ENCODE data around the gene GPN2. TPM values are rescaled to one million over a fixed set of nuclear protein-coding genes. Genes with fewer than 3 reads are reported as not detected.
A peak's percentile ranks its signal among the peaks of the same experiment; 100 is the strongest.

GPN2 gene
- polyA plus RNA-seq, 1 donor (not counting 4 experiments of a cell fraction or from before 2014, with no cell fraction given), result 31.9 TPM

DNA sequence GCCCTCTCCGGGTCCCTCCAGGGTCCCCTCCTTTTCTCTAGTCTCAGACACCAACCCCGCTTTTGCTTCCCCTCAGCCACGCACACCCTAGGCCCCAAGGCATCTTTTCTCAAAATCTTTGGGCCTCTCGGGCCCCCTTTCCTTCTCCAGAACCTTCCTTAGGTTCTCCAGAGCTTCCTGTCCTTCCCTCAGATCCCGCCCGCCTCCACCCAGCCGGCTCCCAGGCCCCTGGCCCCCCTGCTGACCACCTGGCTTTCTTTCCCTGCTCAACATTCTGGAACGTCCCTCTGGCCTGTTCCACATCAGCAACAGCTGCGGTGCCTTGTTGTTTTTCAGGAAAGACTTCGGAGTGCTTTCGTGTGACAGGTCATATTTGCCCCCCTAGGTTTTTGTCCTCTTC, 62.4 kb downstream of the GPN2 start:
- Histone ChIP-seq H3K36me3 (ENCODE audit: control insufficient read depth in 2 of 2, extremely low read depth in 1 of 2, insufficient read depth in 2 of 2, low read length in 2 of 2) (peaks cover 4 to 21% of the 10 kb centered on the region in 2 experiments), H3K4me3 (ENCODE audit: control insufficient read depth in 2 of 3, extremely low read depth in 1 of 3, insufficient read depth in 2 of 3, low read depth in 1 of 3, low read length in 3 of 3) (peak overlapping the region; percentile 53 to 71 (median 64)), H3K4me2 (ENCODE audit: control insufficient read depth, extremely low read depth, insufficient read depth, low read depth, low read length) (peak overlapping the region; percentile 84), H3K9me1 (ENCODE audit: control insufficient read depth, extremely low read depth, insufficient read depth, low read length) (peaks cover 4% of the 10 kb centered on the region), H3K27ac (ENCODE audit: control insufficient read depth, insufficient read depth, low read length) (no peak overlapping the region), H2AFZ (ENCODE audit: control insufficient read depth, low read length) (no peak overlapping the region), H3K4me1 (ENCODE audit: control insufficient read depth, extremely low read depth, insufficient read depth, low read length) (peaks cover 30% of the 10 kb centered on the region), H3K27me3 (ENCODE audit: control insufficient read depth, extremely low read depth, insufficient read depth, low read length) (no peaks in the 10 kb centered on the region), H4K20me1 (ENCODE audit: control insufficient read depth, extremely low read depth, insufficient read depth, low read length) (no peaks in the 10 kb centered on the region), H3K9ac (ENCODE audit: control insufficient read depth, extremely low read depth, insufficient read depth, low read length) (peak overlapping the region; percentile 41), H3K9me3 (ENCODE audit: control insufficient read depth, low read depth, low read length) (no peaks in the 10 kb centered on the region), H3K79me2 (ENCODE audit: control insufficient read depth, insufficient read depth, low read length) (peaks cover 43% of the 10 kb centered on the region)
- dilution Hi-C loops (cut with MboI; ENCODE audit: extremely low pct_ligation_motif_present, low sequenced_read_pairs), result no loop called here
- no peak for TF ChIP-seq EZH2 (IDR thresholded peaks at IDR 0.05; ENCODE audit: low read length)
- TF ChIP-seq, protein P1, sequence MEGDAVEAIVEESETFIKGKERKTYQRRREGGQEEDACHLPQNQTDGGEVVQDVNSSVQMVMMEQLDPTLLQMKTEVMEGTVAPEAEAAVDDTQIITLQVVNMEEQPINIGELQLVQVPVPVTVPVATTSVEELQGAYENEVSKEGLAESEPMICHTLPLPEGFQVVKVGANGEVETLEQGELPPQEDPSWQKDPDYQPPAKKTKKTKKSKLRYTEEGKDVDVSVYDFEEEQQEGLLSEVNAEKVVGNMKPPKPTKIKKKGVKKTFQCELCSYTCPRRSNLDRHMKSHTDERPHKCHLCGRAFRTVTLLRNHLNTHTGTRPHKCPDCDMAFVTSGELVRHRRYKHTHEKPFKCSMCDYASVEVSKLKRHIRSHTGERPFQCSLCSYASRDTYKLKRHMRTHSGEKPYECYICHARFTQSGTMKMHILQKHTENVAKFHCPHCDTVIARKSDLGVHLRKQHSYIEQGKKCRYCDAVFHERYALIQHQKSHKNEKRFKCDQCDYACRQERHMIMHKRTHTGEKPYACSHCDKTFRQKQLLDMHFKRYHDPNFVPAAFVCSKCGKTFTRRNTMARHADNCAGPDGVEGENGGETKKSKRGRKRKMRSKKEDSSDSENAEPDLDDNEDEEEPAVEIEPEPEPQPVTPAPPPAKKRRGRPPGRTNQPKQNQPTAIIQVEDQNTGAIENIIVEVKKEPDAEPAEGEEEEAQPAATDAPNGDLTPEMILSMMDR (optimal IDR thresholded peaks at IDR 0.05 in 1 of 3, IDR thresholded peaks at IDR 0.05 in 1 of 3, conservative IDR thresholded peaks at IDR 0.05 in 1 of 3; ENCODE audit: extremely low read depth in 1 of 3, insufficient read depth in 2 of 3, low read length in 3 of 3), result no peak
- DNase-seq (ENCODE audit: low read depth, low spot score), result no peak
- FAIRE-seq, result no peak

DNA sequence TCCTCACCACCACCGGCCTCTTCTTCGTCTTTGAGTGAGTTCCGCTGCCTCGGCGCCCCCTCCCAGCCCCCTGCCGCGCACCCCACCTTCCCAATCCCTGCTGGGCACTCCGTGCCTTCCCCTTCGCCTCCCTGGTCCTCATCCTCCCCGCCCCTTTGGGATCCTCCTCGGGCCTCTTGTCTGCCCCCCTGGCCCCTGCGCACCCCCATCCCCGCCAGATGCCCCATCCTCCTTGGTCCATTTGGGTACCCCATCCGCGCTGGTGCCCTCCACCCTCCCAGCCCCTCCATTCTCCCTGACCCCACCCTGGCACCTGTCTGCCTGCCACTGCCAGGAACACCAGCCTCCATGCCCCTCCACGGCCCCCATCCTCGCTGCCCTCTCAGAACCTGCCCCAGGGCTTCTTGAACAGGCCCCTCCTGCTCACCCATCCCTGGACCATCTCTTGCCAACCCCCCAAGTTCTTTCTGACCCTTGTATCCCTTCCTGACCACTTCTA, 62.9 kb downstream of the GPN2 start:
- no peak for FAIRE-seq
- Histone ChIP-seq H3K4me1 (ENCODE audit: control insufficient read depth, extremely low read depth, insufficient read depth, low read length) (peaks cover 30% of the 10 kb centered on the region), H3K79me2 (ENCODE audit: control insufficient read depth, insufficient read depth, low read length) (peaks cover 43% of the 10 kb centered on the region), H4K20me1 (ENCODE audit: control insufficient read depth, extremely low read depth, insufficient read depth, low read length) (no peaks in the 10 kb centered on the region), H2AFZ (ENCODE audit: control insufficient read depth, low read length) (peak overlapping the region; percentile 3), H3K4me3 (ENCODE audit: control insufficient read depth in 2 of 3, extremely low read depth in 1 of 3, insufficient read depth in 2 of 3, low read depth in 1 of 3, low read length in 3 of 3) (peak overlapping the region; percentile 53 to 71 (median 64)), H3K27ac (ENCODE audit: control insufficient read depth, insufficient read depth, low read length) (no peak overlapping the region), H3K9ac (ENCODE audit: control insufficient read depth, extremely low read depth, insufficient read depth, low read length) (peak overlapping the region; percentile 41), H3K27me3 (ENCODE audit: control insufficient read depth, extremely low read depth, insufficient read depth, low read length) (no peaks in the 10 kb centered on the region), H3K9me1 (ENCODE audit: control insufficient read depth, extremely low read depth, insufficient read depth, low read length) (peaks cover 4% of the 10 kb centered on the region), H3K4me2 (ENCODE audit: control insufficient read depth, extremely low read depth, insufficient read depth, low read depth, low read length) (peak overlapping the region; percentile 84), H3K36me3 (ENCODE audit: control insufficient read depth in 2 of 2, extremely low read depth in 1 of 2, insufficient read depth in 2 of 2, low read length in 2 of 2) (peaks cover 3 to 21% of the 10 kb centered on the region in 2 experiments), H3K9me3 (ENCODE audit: control insufficient read depth, low read depth, low read length) (no peaks in the 10 kb centered on the region)
- TF ChIP-seq, protein P1 (optimal IDR thresholded peaks at IDR 0.05 in 1 of 3, IDR thresholded peaks at IDR 0.05 in 1 of 3, conservative IDR thresholded peaks at IDR 0.05 in 1 of 3; ENCODE audit: extremely low read depth in 1 of 3, insufficient read depth in 2 of 3, low read length in 3 of 3), result no peak
- no peak for TF ChIP-seq EZH2 (IDR thresholded peaks at IDR 0.05; ENCODE audit: low read length)
- DNase-seq (ENCODE audit: low read depth, low spot score), result no peak
- dilution Hi-C loops (cut with MboI; ENCODE audit: extremely low pct_ligation_motif_present, low sequenced_read_pairs), result no loop called here

All from keratinocyte (primary cell).